ENCODE measurements around the gene AGPAT1.

DNA sequence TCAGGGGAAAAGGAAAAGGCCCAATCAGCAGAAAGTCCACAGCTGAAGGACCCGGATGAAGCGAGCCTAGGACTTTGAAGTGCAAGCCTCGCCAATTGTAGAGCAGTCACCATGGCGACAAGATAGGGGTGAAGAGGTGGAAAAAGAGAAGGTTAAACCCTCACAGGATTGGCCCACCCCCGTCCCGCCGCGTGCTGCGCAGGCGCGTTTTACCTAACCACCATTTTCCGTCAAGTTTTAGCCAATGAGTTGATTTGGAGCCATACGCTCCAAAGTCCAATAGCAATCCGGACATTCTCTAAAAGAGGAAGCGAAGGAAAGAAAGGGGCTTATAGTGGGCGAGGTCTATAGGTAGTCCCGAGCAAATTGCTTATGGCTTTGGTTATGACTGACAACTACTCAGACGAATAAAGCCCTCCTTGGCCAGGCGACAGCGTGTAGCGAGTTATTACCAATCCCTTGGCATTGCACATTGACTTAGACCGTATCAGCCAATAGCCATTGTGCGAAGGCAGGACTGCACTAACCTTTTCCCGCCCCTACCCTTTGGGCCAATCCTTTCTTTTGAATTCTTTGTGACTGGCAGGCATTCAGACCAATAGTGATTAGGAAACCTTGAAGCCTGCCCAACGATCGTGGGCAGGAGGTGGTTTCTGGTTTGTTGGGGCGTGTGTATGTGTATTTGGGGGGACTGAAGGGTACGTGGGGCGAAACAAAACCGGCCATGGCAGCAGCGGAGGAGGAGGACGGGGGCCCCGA, 2.1 kb upstream of the AGPAT1 start, which contains the start of gene RNF5:
- peak; percentile 46 to 63 for TF ChIP-seq POLR2A (IDR thresholded peaks at IDR 0.05)
- TF ChIP-seq, protein P1, sequence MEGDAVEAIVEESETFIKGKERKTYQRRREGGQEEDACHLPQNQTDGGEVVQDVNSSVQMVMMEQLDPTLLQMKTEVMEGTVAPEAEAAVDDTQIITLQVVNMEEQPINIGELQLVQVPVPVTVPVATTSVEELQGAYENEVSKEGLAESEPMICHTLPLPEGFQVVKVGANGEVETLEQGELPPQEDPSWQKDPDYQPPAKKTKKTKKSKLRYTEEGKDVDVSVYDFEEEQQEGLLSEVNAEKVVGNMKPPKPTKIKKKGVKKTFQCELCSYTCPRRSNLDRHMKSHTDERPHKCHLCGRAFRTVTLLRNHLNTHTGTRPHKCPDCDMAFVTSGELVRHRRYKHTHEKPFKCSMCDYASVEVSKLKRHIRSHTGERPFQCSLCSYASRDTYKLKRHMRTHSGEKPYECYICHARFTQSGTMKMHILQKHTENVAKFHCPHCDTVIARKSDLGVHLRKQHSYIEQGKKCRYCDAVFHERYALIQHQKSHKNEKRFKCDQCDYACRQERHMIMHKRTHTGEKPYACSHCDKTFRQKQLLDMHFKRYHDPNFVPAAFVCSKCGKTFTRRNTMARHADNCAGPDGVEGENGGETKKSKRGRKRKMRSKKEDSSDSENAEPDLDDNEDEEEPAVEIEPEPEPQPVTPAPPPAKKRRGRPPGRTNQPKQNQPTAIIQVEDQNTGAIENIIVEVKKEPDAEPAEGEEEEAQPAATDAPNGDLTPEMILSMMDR (IDR thresholded peaks at IDR 0.05 in 4 of 5, conservative IDR thresholded peaks at IDR 0.05 in 1 of 5) = no peak
